GM21529 (cell line): ENCODE data around the gene TOR1AIP2.
A peak's percentile ranks its signal among the peaks of the same experiment; 100 is the strongest.

ENCODE experiments used
- ATAC-seq: cut with Tn5 transposase; IDR thresholded peaks from one replicate; pipeline ENCODE4 v1.9.1; 2021; ENCODE audit not compliant: unreplicated experiment

Gene TOR1AIP2

GRCh38 chr1:179825798-179826460 is 51.7 kb downstream of the TOR1AIP2 start:
- no peak for ATAC-seq

- ATAC-seq, result no peak
Measured at GRCh38 chr1:179825206-179825605, 52.4 kb downstream of the TOR1AIP2 start.

- ATAC-seq, result no peak
Measured at GRCh38 chr1:179824265-179824664, 53.3 kb downstream of the TOR1AIP2 start.

GRCh38 chr1:179823693-179824092 is 53.9 kb downstream of the TOR1AIP2 start:
- no peak for ATAC-seq

GRCh38 chr1:179822065-179822464 is 55.5 kb downstream of the TOR1AIP2 start:
- ATAC-seq, result no peak

- ATAC-seq, result no peak
Measured at GRCh38 chr1:179821524-179821923, 56.1 kb downstream of the TOR1AIP2 start.

- no peak for ATAC-seq
Measured at GRCh38 chr1:179820226-179820970, 57.2 kb downstream of the TOR1AIP2 start.

GRCh38 chr1:179818743-179819173 is 58.8 kb downstream of the TOR1AIP2 start:
- no peak for ATAC-seq

GRCh38 chr1:179818260-179818659 is 59.3 kb downstream of the TOR1AIP2 start:
- no peak for ATAC-seq

GRCh38 chr1:179817789-179818188 is 59.8 kb downstream of the TOR1AIP2 start:
- no peak for ATAC-seq

GRCh38 chr1:179817056-179817455 is 60.5 kb downstream of the TOR1AIP2 start:
- ATAC-seq, result no peak

- no peak for ATAC-seq
Measured at GRCh38 chr1:179816196-179816960, 61.2 kb downstream of the TOR1AIP2 start.

- ATAC-seq, result no peak
Measured at GRCh38 chr1:179815641-179816040, 62.0 kb downstream of the TOR1AIP2 start.

- ATAC-seq, result peak; percentile 32
Measured at GRCh38 chr1:179814546-179814838, 63.1 kb downstream of the TOR1AIP2 start.

- ATAC-seq, result no peak
Measured at GRCh38 chr1:179813626-179814545, 63.7 kb downstream of the TOR1AIP2 start.

- no peak for ATAC-seq
Measured at GRCh38 chr1:179812501-179813292, 64.9 kb downstream of the TOR1AIP2 start.

GRCh38 chr1:179810367-179810715 is 67.3 kb downstream of the TOR1AIP2 start:
- ATAC-seq, result no peak

GRCh38 chr1:179809506-179810366 is 67.9 kb downstream of the TOR1AIP2 start:
- ATAC-seq, result peak; percentile 73

GRCh38 chr1:179808503-179808902 is 69.1 kb downstream of the TOR1AIP2 start:
- ATAC-seq, result no peak
